ENCODE data around the gene SECTM1.

Gene SECTM1

GRCh38 chr17:82329683-82330321 lies 3.8 kb downstream of the SECTM1 start:
- DNase-seq (ENCODE audit: low read depth), result no peak
- no peak for TF ChIP-seq CTCF (IDR thresholded peaks at IDR 0.05; ENCODE audit: control insufficient read depth, insufficient read depth, low read depth, low read length, missing control alignments)
- no peak overlapping the region for H3K4me3 ChIP-seq (ENCODE audit: control insufficient read depth, low read depth, low read length)

- TF ChIP-seq CTCF (IDR thresholded peaks at IDR 0.05; ENCODE audit: control insufficient read depth, insufficient read depth, low read depth, low read length, missing control alignments), result no peak
- no peak overlapping the region for H3K4me3 ChIP-seq (ENCODE audit: control insufficient read depth, low read depth, low read length)
- DNase-seq (ENCODE audit: low read depth), result no peak
These were observed 4.5 kb downstream of the SECTM1 start for GRCh38 chr17:82328994-82329507.

DNA sequence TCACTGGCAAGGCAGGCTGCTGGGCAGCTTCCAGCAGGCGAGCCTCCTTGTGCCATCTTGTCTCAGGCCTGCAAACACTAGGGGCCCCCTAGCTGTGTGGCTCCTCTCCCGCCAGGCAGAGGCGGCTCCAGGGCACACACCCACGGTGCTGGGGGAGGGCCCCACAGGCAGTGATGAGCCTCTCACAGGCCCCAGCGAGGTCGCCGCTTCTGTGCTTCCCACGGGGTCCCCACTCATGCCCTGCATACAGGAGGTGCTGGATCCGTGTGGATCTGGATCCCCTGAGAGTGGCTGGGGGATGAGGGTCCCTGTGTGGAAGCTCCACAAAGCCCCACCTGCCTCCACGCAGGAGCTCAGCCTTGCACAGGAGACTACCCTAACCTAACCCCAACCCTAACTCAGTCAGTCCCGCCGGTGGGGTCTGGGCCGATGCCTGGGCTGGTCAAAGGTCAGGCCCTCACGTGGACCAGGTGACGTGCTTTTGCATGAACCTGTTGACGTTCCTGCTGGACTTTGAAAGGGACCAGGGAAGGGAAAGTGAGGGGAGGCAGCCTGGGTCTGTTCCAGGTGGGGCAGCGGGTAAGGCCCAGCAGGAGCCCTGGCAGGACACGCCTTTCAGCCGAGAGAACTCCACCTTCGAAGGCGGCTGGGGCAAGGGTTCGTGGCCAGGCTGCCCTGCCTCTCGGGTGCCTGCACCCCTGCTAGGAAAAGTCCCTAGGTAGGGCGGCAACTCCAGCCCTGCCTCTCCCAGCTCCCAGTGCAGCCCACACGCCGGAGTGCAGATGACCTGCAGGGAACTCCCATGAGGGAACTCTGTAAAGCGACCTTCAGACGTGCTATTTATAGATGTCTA lies 5.2 kb downstream of the SECTM1 start:
- no peak overlapping the region for H3K4me3 ChIP-seq (ENCODE audit: control insufficient read depth, low read depth, low read length)
- no peak for TF ChIP-seq CTCF (IDR thresholded peaks at IDR 0.05; ENCODE audit: control insufficient read depth, insufficient read depth, low read depth, low read length, missing control alignments)
- DNase-seq (ENCODE audit: low read depth), result no peak

- DNase-seq (ENCODE audit: low read depth), result no peak
- TF ChIP-seq CTCF (IDR thresholded peaks at IDR 0.05; ENCODE audit: control insufficient read depth, insufficient read depth, low read depth, low read length, missing control alignments), result no peak
- H3K4me3 ChIP-seq (ENCODE audit: control insufficient read depth, low read depth, low read length), result no peak overlapping the region
These were observed 5.8 kb downstream of the SECTM1 start for GRCh38 chr17:82327757-82328140.

- no peak overlapping the region for H3K4me3 ChIP-seq (ENCODE audit: control insufficient read depth, low read depth, low read length)
- no peak for TF ChIP-seq CTCF (IDR thresholded peaks at IDR 0.05; ENCODE audit: control insufficient read depth, insufficient read depth, low read depth, low read length, missing control alignments)
- DNase-seq (ENCODE audit: low read depth), result no peak
These were observed 6.3 kb downstream of the SECTM1 start for GRCh38 chr17:82327289-82327688.

DNA sequence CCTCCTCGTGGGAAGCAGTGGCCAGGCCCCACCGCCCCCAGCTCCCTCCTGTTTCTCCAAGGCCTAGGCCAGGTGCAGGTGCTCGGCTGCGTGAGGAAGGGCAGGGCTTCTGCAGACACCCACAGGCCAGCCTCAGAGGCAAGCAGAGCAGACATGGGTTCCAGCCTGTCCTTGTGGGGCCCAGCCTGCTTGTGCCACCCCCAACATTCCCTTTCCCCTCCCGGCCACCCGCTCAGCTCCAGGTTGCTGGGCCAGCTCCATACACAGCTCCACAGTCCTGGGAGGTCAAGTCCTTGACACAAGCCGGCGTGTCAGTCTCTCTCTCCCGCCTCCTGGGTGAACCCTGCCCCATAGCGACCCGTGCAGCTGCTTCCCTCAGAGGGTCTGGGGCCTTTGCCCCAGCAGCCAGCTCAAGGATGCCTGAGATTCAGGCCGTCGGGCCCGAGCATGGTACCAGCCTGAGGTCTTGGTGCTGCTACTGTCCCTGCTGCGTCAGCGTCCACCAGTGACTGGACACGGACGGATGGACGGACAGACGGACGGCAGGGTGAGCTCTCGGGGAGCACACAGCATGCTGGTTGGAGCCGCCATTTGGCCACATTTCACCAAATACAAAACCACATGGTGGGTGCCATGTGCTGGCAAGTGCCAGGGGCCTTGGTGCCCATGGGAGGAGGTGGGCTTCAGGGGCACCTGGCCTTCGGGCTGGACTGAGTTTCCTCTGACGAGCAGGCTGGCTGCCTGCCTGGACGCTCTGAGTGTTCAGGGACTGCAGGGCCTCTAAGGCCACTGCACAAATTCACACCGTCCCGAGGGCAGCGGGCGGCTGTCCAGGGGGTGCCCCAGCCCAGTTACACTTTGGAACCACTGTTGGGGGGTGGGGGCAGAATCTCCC lies 8.0 kb downstream of the SECTM1 start:
- no peak for TF ChIP-seq CTCF (IDR thresholded peaks at IDR 0.05; ENCODE audit: control insufficient read depth, insufficient read depth, low read depth, low read length, missing control alignments)
- H3K4me3 ChIP-seq (ENCODE audit: control insufficient read depth, low read depth, low read length), result no peak overlapping the region
- no peak for DNase-seq (ENCODE audit: low read depth)

Data from AG09309 (cell line).